Neural cell (in vitro differentiated cells): ENCODE measurements around the gene PSMC4. TPM values are rescaled to one million over a fixed set of nuclear protein-coding genes. Genes with fewer than 3 reads are reported as not detected.

Experiments
- H2AFZ ChIP-seq: fragments of 200-600, 300-800 bp; sonication (generic), shearing (Covaris generic); 2 replicates; pipeline ENCODE4 v1.6.0; 2014; ENCODE audit warnings: low read depth, mild to moderate bottlenecking, antibody characterized with exemption, low read length, moderate library complexity
- H3F3A ChIP-seq: fragments of 200-600 bp; shearing (Covaris generic); 2 replicates; pipeline ENCODE4 v1.6.1; 2016; ENCODE audit warnings: mild to moderate bottlenecking, moderate library complexity, mixed read lengths, antibody characterized with exemption, low read length; ENCODE audit not compliant: insufficient read depth, poor library complexity, severe bottlenecking
- H3K27ac ChIP-seq: fragments of 200-600, 300-800 bp; sonication (generic), shearing (Covaris generic); 2 replicates; pipeline ENCODE4 v1.5.1; 2014; ENCODE audit warnings: mild to moderate bottlenecking, low read length, moderate library complexity
- H3K27me3 ChIP-seq: fragments of 300-800, 200-600 bp; sonication (generic), shearing (Covaris generic); 2 replicates; pipeline ENCODE4 v1.6.0; 2014; ENCODE audit warnings: mild to moderate bottlenecking, low read depth, low read length, moderate library complexity; ENCODE audit not compliant: insufficient read depth
- H3K36me3 ChIP-seq: fragments of 300-800, 200-600 bp; sonication (generic), shearing (Covaris generic); 2 replicates; pipeline ENCODE4 v1.5.1; 2014; ENCODE audit warnings: mild to moderate bottlenecking, antibody characterized with exemption, low read length, moderate library complexity; ENCODE audit not compliant: insufficient read depth
- H3K4me2 ChIP-seq: fragments of 300-800, 200-600 bp; sonication (generic), shearing (Covaris generic); 2 replicates; pipeline ENCODE4 v1.6.0; 2014; ENCODE audit warnings: mild to moderate bottlenecking, low read length
- H3K4me3 ChIP-seq: fragments of 300-800, 200-600 bp; sonication (generic), shearing (Covaris generic); 2 replicates; pipeline ENCODE4 v1.5.1; 2014; ENCODE audit warnings: mild to moderate bottlenecking, low read length, moderate library complexity
- H3K79me2 ChIP-seq: fragments of 200-600 bp; shearing (Covaris generic); replicated peaks from 2 replicates; pipeline ENCODE4 v1.6.0; 2014; ENCODE audit warnings: mild to moderate bottlenecking, low read length, moderate library complexity; ENCODE audit not compliant: insufficient read depth
- H3K9ac ChIP-seq: fragments of 300-800, 200-600 bp; sonication (generic), shearing (Covaris generic); 2 replicates; pipeline ENCODE4 v1.6.1; 2016; ENCODE audit warnings: mild to moderate bottlenecking, low read length, mixed read lengths
- H3K9me2 ChIP-seq: fragments of 200-600 bp; shearing (Covaris generic); 2 replicates; pipeline ENCODE4 v1.6.1; 2016; ENCODE audit warnings: mild to moderate bottlenecking, low read length, mixed read lengths; ENCODE audit not compliant: insufficient read depth
- H3K9me3 ChIP-seq: fragments of 200-600, 300-800 bp; sonication (generic), shearing (Covaris generic); 2 replicates; pipeline ENCODE4 v1.6.1; 2016; ENCODE audit warnings: mild to moderate bottlenecking, mixed run types, low read length, moderate library complexity, mixed read lengths
- H4K20me1 ChIP-seq: fragments of 200-600 bp; shearing (Covaris generic); 2 replicates; pipeline ENCODE4 v1.6.1; 2016; ENCODE audit warnings: mild to moderate bottlenecking, mixed run types; ENCODE audit not compliant: insufficient read depth
- CTCF ChIP-seq: fragments of 450-650 bp; IDR thresholded peaks from 2 replicates; pipeline ENCODE4 v1.5.1; 2014; ENCODE audit warnings: antibody characterized with exemption, mild to moderate bottlenecking, moderate library complexity; ENCODE audit not compliant: poor library complexity, severe bottlenecking
- EP300 ChIP-seq: fragments of 450-650 bp; conservative IDR thresholded peaks from 2 replicates; pipeline ENCODE4 v1.6.1; 2014; ENCODE audit warnings: antibody characterized with exemption, mild to moderate bottlenecking, moderate library complexity; ENCODE audit not compliant: poor library complexity, severe bottlenecking
- EZH2 ChIP-seq: fragments of 200-600, 300-800 bp; shearing (Covaris generic), sonication (generic); IDR thresholded peaks from 2 replicates; pipeline ENCODE4 v1.6.1; 2014; ENCODE audit warnings: antibody characterized with exemption, low read length, borderline replicate concordance, mild to moderate bottlenecking; ENCODE audit not compliant: insufficient read depth, poor library complexity, severe bottlenecking
- MXI1 ChIP-seq: fragments of 450-650 bp; conservative IDR thresholded peaks from 2 replicates; pipeline ENCODE4 v1.6.1; 2014; ENCODE audit warnings: antibody characterized with exemption, mild to moderate bottlenecking; ENCODE audit not compliant: poor library complexity, severe bottlenecking
- POLR2AphosphoS5 ChIP-seq: IDR thresholded peaks from 2 replicates; pipeline ENCODE4 v1.6.1; 2012
- RAD21 ChIP-seq: fragments of 450-650 bp; conservative IDR thresholded peaks from 2 replicates; pipeline ENCODE4 v1.6.1; 2014; ENCODE audit warnings: antibody characterized with exemption, mild to moderate bottlenecking, moderate library complexity
- REST ChIP-seq: IDR thresholded peaks from 2 replicates; pipeline ENCODE4 v1.6.1; 2012; ENCODE audit warnings: borderline replicate concordance
- SMC3 ChIP-seq: fragments of 450-650 bp; conservative IDR thresholded peaks from 2 replicates; pipeline ENCODE4 v1.6.1; 2014; ENCODE audit warnings: antibody characterized with exemption, mild to moderate bottlenecking, moderate library complexity; ENCODE audit not compliant: poor library complexity
- TAF1 ChIP-seq: IDR thresholded peaks from 2 replicates; pipeline ENCODE4 v1.6.1; 2012; ENCODE audit warnings: low read depth
- polyA plus RNA-seq: library from polyadenylated mRNA; depleted of rRNA; stranded (reverse); fragments of >200 nt; gene quantifications from 2 replicates; pipeline ENCODE4 v1.2.3, GENCODE V29; 2014

Gene PSMC4
- polyA plus RNA-seq, 1 donor from 2014 or later, result 151 TPM

GRCh38 chr19:40006273-40006691, 35.3 kb downstream of the PSMC4 start:
- Histone ChIP-seq H3K9me2 (no peaks in the 10 kb centered on the region), H3F3A (no peaks in the 10 kb centered on the region), H3K4me2 (no peak overlapping the region), H2AFZ (no peak overlapping the region), H3K27me3 (no peaks in the 10 kb centered on the region), H3K9ac (no peak overlapping the region), H3K27ac (no peak overlapping the region), H3K4me3 (no peak overlapping the region), H4K20me1 (no peaks in the 10 kb centered on the region), H3K36me3 (peaks cover 17% of the 10 kb centered on the region), H3K9me3 (no peaks in the 10 kb centered on the region), H3K79me2 (no peaks in the 10 kb centered on the region)
- no peak for TF ChIP-seq POLR2AphosphoS5
- TF ChIP-seq EP300, result no peak
- TF ChIP-seq SMC3, result no peak
- TF ChIP-seq MXI1, result no peak

- Histone ChIP-seq H3K9me2 (no peaks in the 10 kb centered on the region), H3K27me3 (no peaks in the 10 kb centered on the region), H4K20me1 (no peaks in the 10 kb centered on the region), H3K4me3 (no peak overlapping the region), H3K36me3 (peaks cover 29% of the 10 kb centered on the region), H3K27ac (no peak overlapping the region), H3K9ac (no peak overlapping the region), H3K79me2 (no peaks in the 10 kb centered on the region), H3K4me2 (no peak overlapping the region), H3K9me3 (peaks cover 5% of the 10 kb centered on the region), H3F3A (no peaks in the 10 kb centered on the region), H2AFZ (no peak overlapping the region)
- TF ChIP-seq SMC3 (no peak), EP300 (no peak), POLR2AphosphoS5 (no peak), TAF1 (no peak), MXI1 (no peak), CTCF (no peak), RAD21 (no peak), EZH2 (no peak), REST (no peak)
Observed at GRCh38 chr19:40009674-40010073, 38.7 kb downstream of the PSMC4 start.

GRCh38 chr19:40013991-40014390, 43.0 kb downstream of the PSMC4 start:
- H3K9me2 ChIP-seq, result no peaks in the 10 kb centered on the region
- no peaks in the 10 kb centered on the region for H3K27me3 ChIP-seq
- TF ChIP-seq SMC3, result no peak
- TF ChIP-seq EZH2, result no peak
- no peak for TF ChIP-seq TAF1
- TF ChIP-seq POLR2AphosphoS5, result no peak
- TF ChIP-seq REST, result no peak
- no peak for TF ChIP-seq EP300
- TF ChIP-seq RAD21, result no peak
- no peak for TF ChIP-seq CTCF
- no peak for TF ChIP-seq MXI1
- no peak overlapping the region for H3K4me3 ChIP-seq
- no peaks in the 10 kb centered on the region for H3F3A ChIP-seq
- H3K4me2 ChIP-seq, result no peak overlapping the region
- H4K20me1 ChIP-seq, result no peaks in the 10 kb centered on the region
- H3K36me3 ChIP-seq, result peaks cover 33% of the 10 kb centered on the region
- no peak overlapping the region for H2AFZ ChIP-seq
- no peaks in the 10 kb centered on the region for H3K79me2 ChIP-seq
- no peak overlapping the region for H3K9ac ChIP-seq
- no peak overlapping the region for H3K27ac ChIP-seq
- H3K9me3 ChIP-seq, result peaks cover 11% of the 10 kb centered on the region
